CD4-positive, alpha-beta T cell treated with Interferon gamma for 1 hour (primary cell): ENCODE measurements around the gene HIVEP1.
A peak's percentile ranks its signal among the peaks of the same experiment; 100 is the strongest.

Source experiments
- DNase-seq: peaks from one replicate; pipeline ENCODE4 v3.0.0-alpha.2; 2020

HIVEP1 gene

GRCh38 chr6:11994875-11995461, 17.1 kb upstream of the HIVEP1 start:
- no peak for DNase-seq

GRCh38 chr6:11996751-11997150, 15.4 kb upstream of the HIVEP1 start:
- no peak for DNase-seq

- no peak for DNase-seq
Observed at GRCh38 chr6:11999246-11999645, 12.9 kb upstream of the HIVEP1 start.

- no peak for DNase-seq
Observed at GRCh38 chr6:12000174-12000573, 11.9 kb upstream of the HIVEP1 start.

GRCh38 chr6:12001004-12001705, 11.0 kb upstream of the HIVEP1 start:
- no peak for DNase-seq

- DNase-seq: no peak
Observed at GRCh38 chr6:12001706-12002435, 10.2 kb upstream of the HIVEP1 start.

GRCh38 chr6:12007473-12007872, 4.6 kb upstream of the HIVEP1 start:
- no peak for DNase-seq

- no peak for DNase-seq
Observed at GRCh38 chr6:12007887-12008286, 4.2 kb upstream of the HIVEP1 start.

GRCh38 chr6:12008366-12009179, 3.5 kb upstream of the HIVEP1 start:
- peak; percentile 88 for DNase-seq

- DNase-seq: no peak
Observed at GRCh38 chr6:12009180-12009685, 2.9 kb upstream of the HIVEP1 start.

- DNase-seq: no peak
Observed at GRCh38 chr6:12009876-12010634, 2.1 kb upstream of the HIVEP1 start.

GRCh38 chr6:12010635-12011275, 1.4 kb upstream of the HIVEP1 start:
- DNase-seq: no peak

- peak; percentile 98 for DNase-seq
Observed at GRCh38 chr6:12011276-12012037, 655 bp upstream of the HIVEP1 start.

GRCh38 chr6:12012558-12013306, 620 bp downstream of the HIVEP1 start:
- peak; percentile 82 for DNase-seq

GRCh38 chr6:12013307-12013719, 1.2 kb downstream of the HIVEP1 start:
- DNase-seq: no peak

GRCh38 chr6:12014027-12014872, 2.1 kb downstream of the HIVEP1 start:
- DNase-seq: no peak

GRCh38 chr6:12014873-12015149, 2.7 kb downstream of the HIVEP1 start:
- no peak for DNase-seq

- peak; percentile 27 for DNase-seq
Observed at GRCh38 chr6:12017263-12017662, 5.2 kb downstream of the HIVEP1 start.

- DNase-seq: no peak
Observed at GRCh38 chr6:12017876-12018401, 5.8 kb downstream of the HIVEP1 start.
